ENCODE measurements around the gene PKDCC. TPM values are rescaled to one million over a fixed set of nuclear protein-coding genes. Genes with fewer than 3 reads are reported as not detected.
"Not testable (repeated sequence)": the region's sequence is repeated elsewhere in the genome, so short reads cannot be mapped to it uniquely, and the experiment has no call there.

PKDCC gene
- total RNA-seq, 2 experiments from 2014 or later, result not detected

DNA sequence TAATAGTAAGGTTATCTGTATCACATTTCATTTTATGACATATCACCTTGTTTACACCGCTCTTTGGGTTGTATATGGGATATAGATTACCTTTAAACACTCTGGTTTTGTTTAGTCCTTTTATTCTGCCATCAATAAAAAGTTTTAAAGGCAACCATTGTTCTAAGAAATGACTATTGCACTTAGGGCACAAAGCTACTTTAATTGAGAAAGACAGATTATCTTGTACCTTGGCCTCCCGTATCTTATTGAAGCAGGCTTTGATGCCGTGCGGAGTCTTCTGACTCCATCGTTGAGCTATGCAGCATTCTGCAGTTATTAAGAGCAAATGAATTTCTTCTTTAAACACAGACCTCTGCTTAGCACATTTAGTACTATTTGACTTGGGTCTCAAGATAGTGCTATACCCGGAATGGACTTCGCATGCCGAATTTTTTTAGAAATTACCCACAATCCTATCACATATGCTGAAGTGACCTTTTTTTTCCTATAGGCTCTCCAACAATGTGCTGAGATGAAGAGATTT lies 16.7 kb downstream of the PKDCC start:
- ChIA-PET POLR2A (no interaction called here), CTCF (interaction anchor here (1.1 kb wide), 1 partner anchor 23 kb away, joined by 4 read pairs; no protein-coding TSS in a partner anchor)
- no peak for DNase-seq

DNA sequence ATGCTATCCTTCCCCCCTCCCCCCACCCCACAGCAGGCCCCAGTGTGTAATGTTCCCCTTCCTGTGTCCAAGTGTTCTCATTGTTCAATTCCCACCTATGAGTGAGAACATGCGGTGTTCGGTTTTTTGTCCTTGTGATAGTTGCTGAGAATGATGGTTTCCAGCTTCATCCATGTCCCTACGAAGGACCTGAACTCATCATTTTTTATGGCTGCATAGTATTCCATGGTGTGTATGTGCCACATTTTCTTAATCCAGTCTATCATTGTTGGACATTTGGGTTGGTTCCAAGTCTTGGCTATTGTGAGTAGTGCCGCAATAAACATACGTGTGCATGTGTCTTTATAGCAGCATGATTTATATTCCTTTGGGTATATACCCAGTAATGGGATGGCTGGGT lies 17.9 kb downstream of the PKDCC start:
- DNase-seq; CTCF ChIA-PET; H3K27ac Mint-ChIP-seq; H3K9me3 Mint-ChIP-seq; POLR2A ChIA-PET; H3K4me3 Mint-ChIP-seq; intact Hi-C loops (cut with micrococcal nuclease); H3K4me1 Mint-ChIP-seq (ENCODE audit: low read depth); H3K27me3 Mint-ChIP-seq; H3K36me3 Mint-ChIP-seq: not testable (repeated sequence)

More for the DNA sequence above, 16.7 kb downstream of the PKDCC start:
- Mint-ChIP-seq H3K4me3 (no peak overlapping the region), H3K9me3 (no peaks in the 10 kb centered on the region), H3K27me3 (peaks cover 5% of the 10 kb centered on the region), H3K36me3 (no peaks in the 10 kb centered on the region), H3K4me1 (ENCODE audit: low read depth) (no peaks in the 10 kb centered on the region), H3K27ac (no peak overlapping the region)
- intact Hi-C loops (cut with micrococcal nuclease), result no loop called here

DNA sequence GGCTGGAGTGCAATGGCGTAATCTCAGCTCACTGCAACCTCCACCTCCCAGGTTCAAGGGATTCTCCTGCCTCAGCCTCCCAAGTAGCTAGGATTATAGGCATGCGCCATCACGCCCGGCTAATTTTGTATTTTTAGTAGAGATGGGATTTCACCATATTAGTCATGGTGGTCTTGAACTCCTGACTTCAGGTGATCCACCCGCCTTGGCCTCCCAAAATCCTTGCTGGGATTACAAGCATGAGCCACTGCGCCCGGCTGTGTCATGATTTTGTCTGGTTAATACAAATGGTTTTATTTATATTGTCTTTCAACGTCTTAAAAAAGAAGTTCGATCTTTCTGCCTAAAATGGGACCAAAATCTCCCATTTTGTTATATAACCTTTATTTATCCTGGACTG lies 19.2 kb downstream of the PKDCC start:
- DNase-seq; H3K27ac Mint-ChIP-seq; POLR2A ChIA-PET; H3K27me3 Mint-ChIP-seq; intact Hi-C loops (cut with micrococcal nuclease); H3K36me3 Mint-ChIP-seq; CTCF ChIA-PET; H3K4me1 Mint-ChIP-seq (ENCODE audit: low read depth); H3K4me3 Mint-ChIP-seq; H3K9me3 Mint-ChIP-seq: not testable (repeated sequence)

DNA sequence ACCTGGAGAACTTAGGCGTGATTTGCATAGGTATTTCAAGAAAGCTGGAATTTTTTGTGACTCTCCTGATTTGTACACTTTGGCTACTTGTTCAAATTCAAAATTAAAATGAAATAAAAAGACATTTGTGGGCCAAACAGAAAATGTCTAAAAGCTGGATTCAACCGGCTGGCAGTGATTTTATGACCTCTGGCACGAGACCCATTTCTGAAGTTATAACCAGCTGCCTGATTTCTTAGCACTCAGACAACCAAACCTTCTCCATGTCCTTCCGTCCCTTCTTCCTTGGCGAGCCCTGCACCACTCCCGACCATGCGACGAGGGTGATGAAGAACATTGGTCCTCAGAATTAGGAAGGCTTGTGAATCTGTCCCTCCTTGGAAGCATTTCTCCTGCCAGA lies 19.7 kb downstream of the PKDCC start:
- Mint-ChIP-seq H3K27me3 (peaks cover 9% of the 10 kb centered on the region), H3K9me3 (no peaks in the 10 kb centered on the region), H3K27ac (no peak overlapping the region), H3K4me1 (ENCODE audit: low read depth) (no peaks in the 10 kb centered on the region), H3K36me3 (no peaks in the 10 kb centered on the region), H3K4me3 (no peak overlapping the region)
- DNase-seq, result no peak
- intact Hi-C loops (cut with micrococcal nuclease), result no loop called here
- ChIA-PET POLR2A (no interaction called here), CTCF (no interaction called here)

DNA sequence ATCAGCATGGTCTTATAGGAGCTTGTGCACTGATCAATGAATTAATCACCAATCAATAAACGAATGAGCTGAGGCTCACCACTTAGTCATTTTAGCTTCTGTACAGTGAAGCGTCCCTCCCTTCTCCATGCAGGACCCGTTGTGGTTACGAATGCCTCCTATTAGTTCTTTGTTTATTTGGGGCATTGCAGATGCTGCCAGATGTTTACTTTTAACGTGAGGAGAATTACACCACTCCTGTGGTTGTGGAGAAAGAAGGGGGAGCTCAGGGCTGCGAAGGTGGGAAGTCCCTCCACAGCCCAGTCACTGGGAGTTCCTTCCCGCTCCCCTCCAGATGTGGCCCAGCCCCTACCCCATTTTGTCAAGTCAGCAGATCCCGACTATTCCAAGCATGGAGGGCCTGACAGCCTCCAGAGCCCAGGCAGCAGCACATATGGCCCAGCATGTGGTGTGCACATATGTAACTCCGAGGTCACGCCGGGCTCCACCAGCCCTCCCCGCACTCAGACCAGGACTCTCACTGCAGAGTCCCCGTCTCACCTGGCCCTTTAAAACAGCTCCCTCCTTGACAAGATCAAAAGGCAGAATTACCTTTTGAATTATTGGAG lies 20.9 kb downstream of the PKDCC start:
- H3K4me3 Mint-ChIP-seq, result no peak overlapping the region
- ChIA-PET POLR2A (no interaction called here), CTCF (interaction anchor here (0.5 to 1.5 kb wide), 4 partner anchors 12 to 1069 kb away, joined by 3 to 4 read pairs (median 3); no protein-coding TSS in a partner anchor)
- H3K27ac Mint-ChIP-seq, result no peak overlapping the region
- DNase-seq, result no peak
- no peaks in the 10 kb centered on the region for H3K36me3 Mint-ChIP-seq
- no peaks in the 10 kb centered on the region for H3K9me3 Mint-ChIP-seq
- intact Hi-C loops (cut with micrococcal nuclease), result no loop called here
- H3K4me1 Mint-ChIP-seq (ENCODE audit: low read depth), result no peaks in the 10 kb centered on the region
- H3K27me3 Mint-ChIP-seq, result peaks cover 9% of the 10 kb centered on the region

DNA sequence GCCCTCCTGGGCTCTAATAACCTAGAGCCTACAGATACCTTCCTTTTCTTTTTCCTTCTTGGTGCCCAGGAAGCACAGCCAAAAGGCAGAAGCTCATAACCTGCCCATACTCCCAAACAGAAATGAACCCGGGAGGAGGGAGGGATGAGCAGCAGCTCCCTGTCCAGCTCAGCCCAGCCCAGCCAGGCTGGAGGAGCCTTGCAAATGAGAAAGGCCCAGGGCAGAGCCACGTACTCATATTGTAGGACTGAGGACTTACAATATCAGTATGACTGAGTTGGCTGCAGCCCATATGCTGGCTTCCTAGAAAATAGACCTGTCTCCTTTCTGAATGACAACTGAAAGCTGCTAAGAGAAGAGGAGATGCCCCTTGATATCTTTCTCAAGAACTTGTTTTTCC lies 21.7 kb downstream of the PKDCC start:
- Mint-ChIP-seq H3K27ac (no peak overlapping the region), H3K9me3 (no peaks in the 10 kb centered on the region), H3K36me3 (no peaks in the 10 kb centered on the region), H3K27me3 (peaks cover 9% of the 10 kb centered on the region), H3K4me1 (ENCODE audit: low read depth) (no peaks in the 10 kb centered on the region), H3K4me3 (no peak overlapping the region)
- intact Hi-C loops (cut with micrococcal nuclease), result no loop called here
- ChIA-PET CTCF (interaction anchor here (1.5 kb wide), 1 partner anchor 17 kb away, joined by 4 read pairs; no protein-coding TSS in a partner anchor), POLR2A (no interaction called here)
- DNase-seq, result no peak

DNA sequence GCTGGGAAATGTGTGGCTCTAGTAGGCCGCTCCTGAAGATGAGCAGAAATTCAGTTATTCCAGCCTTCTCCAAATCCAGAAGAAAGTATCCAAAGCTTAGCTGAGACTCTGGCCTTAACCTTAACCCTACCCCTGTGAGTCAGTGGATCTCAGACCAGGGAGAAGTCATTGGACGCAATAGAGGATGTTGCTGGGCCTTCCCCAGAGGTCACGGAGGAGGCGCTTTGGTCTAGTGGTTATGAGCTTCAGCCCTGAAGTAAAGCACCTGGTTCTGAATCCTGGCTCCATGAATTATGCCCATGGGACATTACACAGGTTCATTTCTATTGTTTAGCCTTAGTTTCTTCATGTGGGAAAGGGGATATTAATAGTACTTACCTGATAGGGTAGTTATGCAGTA lies 24.0 kb downstream of the PKDCC start:
- no peak for DNase-seq
- intact Hi-C loops (cut with micrococcal nuclease), result no loop called here
- H3K4me1 Mint-ChIP-seq (ENCODE audit: low read depth), result no peaks in the 10 kb centered on the region
- ChIA-PET POLR2A (no interaction called here), CTCF (interaction anchor here (0.6 to 2.5 kb wide), 5 partner anchors 15 to 295 kb away, joined by 3 to 8 read pairs (median 3); no protein-coding TSS in a partner anchor)
- H3K36me3 Mint-ChIP-seq, result no peaks in the 10 kb centered on the region
- peaks cover 9% of the 10 kb centered on the region for H3K27me3 Mint-ChIP-seq
- H3K9me3 Mint-ChIP-seq, result no peaks in the 10 kb centered on the region
- no peak overlapping the region for H3K27ac Mint-ChIP-seq
- H3K4me3 Mint-ChIP-seq, result no peak overlapping the region

DNA sequence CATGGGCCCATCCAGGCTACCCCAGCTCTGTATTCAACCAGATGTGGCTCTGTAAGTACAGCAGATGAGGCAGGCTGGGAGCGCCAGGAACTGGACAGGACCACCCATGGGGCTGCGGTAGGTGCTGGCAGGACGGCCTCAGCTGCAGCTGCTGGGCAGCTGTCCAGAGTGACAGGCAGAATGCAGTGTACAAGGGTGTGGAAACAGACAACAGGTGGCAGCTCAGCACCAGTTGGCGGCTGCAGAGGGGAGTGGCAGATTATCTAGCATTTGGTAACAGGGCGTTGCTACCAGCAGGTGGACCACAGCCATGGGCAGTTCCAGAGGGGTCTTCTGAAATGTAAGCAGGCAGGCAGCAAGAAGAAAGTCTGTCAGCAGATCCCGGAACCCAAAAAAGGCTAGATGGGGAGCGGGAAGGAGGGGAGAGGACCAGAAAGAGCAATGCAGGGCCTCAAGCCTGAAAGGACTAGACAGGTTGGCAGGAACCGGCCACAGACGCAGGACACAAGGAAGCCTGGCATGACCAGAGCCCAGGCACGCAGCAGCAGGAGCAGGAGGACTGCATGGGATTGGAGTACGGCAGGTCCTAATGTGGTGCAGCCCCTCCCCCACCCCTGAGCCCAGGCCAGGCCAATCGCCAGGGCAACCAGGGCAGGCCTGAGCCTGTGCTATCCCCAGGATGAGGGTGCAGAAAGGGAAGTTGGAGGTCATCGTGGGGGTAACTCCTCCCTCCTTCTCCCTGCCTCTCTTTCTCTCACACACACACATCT lies 24.7 kb downstream of the PKDCC start:
- Mint-ChIP-seq H3K27me3 (peaks cover 8% of the 10 kb centered on the region), H3K36me3 (no peaks in the 10 kb centered on the region), H3K9me3 (no peaks in the 10 kb centered on the region), H3K27ac (no peak overlapping the region), H3K4me1 (ENCODE audit: low read depth) (no peaks in the 10 kb centered on the region), H3K4me3 (no peak overlapping the region)
- ChIA-PET POLR2A (no interaction called here), CTCF (interaction anchor here (1.0 to 2.5 kb wide), 3 partner anchors 202 to 295 kb away, joined by 3 to 8 read pairs (median 3); no protein-coding TSS in a partner anchor)
- no peak for DNase-seq
- intact Hi-C loops (cut with micrococcal nuclease), result no loop called here

DNA sequence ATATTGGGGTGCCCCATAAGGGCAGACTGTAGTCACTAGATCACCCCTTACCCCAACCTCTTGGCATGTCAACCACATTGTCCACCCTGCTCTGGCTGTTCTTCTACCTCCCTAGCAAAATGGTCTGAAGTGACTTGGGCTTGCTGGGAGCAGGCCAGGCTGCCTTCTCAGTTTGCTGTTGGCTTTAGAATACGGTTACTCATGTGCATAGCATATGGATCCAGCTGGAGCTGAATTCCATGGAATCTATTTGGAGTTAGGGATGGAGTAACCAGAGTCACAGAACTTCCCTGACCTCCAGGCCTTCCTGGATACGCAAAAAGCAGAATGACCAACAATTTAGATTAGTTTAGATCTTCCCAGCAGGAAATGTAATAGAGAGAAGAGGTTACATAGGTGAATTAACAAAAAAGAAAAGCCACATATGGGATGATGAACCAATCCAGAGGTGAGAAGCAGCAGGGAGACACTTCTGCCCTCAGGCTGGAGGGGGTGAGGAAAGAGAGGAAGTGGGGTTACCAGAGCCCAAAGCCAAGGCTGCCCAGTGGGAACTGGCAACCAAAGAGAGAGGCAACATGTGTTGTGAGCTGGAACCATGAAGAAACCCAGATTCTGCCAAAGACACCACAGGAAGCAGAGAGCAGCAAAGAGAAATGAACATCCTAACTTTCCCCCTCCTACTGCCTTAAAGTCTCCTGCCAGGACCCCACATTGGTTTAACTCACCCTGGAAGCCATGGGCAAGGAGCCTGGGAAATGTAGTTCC lies 26.1 kb downstream of the PKDCC start:
- ChIA-PET CTCF (interaction anchor here (0.9 to 1.3 kb wide), 3 partner anchors 13 to 221 kb away, joined by 3 read pairs; no protein-coding TSS in a partner anchor), POLR2A (no interaction called here)
- Mint-ChIP-seq H3K27ac (no peak overlapping the region), H3K36me3 (no peaks in the 10 kb centered on the region), H3K27me3 (peaks cover 7% of the 10 kb centered on the region), H3K9me3 (no peaks in the 10 kb centered on the region), H3K4me1 (ENCODE audit: low read depth) (no peaks in the 10 kb centered on the region), H3K4me3 (no peak overlapping the region)
- no peak for DNase-seq
- intact Hi-C loops (cut with micrococcal nuclease), result no loop called here

DNA sequence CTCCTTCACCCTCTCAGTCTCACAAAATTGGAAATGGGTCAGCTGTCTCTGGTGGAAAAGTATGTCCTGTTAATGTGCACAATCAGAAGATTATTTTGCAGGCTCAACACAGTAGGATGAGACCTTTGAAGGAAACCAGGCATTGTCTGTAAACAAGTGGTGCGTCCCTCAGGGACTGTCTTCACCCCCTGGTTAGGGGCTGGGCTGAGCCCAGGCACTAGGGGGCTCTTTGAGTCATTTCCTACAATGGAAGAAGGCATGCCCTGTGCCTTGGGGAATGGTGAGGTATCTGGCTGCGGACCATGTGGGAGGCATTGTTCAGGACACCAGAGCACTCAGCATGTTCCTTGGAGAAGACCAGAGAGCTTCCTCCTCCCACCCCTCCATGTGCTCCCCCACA lies 26.8 kb downstream of the PKDCC start:
- peaks cover 4% of the 10 kb centered on the region for H3K27me3 Mint-ChIP-seq
- no peak for DNase-seq
- no peaks in the 10 kb centered on the region for H3K4me1 Mint-ChIP-seq (ENCODE audit: low read depth)
- ChIA-PET POLR2A (no interaction called here), CTCF (interaction anchor here (0.9 to 1.6 kb wide), 3 partner anchors 13 to 205 kb away, joined by 3 to 5 read pairs (median 3); no protein-coding TSS in a partner anchor)
- intact Hi-C loops (cut with micrococcal nuclease), result no loop called here
- H3K36me3 Mint-ChIP-seq, result no peaks in the 10 kb centered on the region
- no peaks in the 10 kb centered on the region for H3K9me3 Mint-ChIP-seq
- H3K27ac Mint-ChIP-seq, result no peak overlapping the region
- H3K4me3 Mint-ChIP-seq, result no peak overlapping the region

DNA sequence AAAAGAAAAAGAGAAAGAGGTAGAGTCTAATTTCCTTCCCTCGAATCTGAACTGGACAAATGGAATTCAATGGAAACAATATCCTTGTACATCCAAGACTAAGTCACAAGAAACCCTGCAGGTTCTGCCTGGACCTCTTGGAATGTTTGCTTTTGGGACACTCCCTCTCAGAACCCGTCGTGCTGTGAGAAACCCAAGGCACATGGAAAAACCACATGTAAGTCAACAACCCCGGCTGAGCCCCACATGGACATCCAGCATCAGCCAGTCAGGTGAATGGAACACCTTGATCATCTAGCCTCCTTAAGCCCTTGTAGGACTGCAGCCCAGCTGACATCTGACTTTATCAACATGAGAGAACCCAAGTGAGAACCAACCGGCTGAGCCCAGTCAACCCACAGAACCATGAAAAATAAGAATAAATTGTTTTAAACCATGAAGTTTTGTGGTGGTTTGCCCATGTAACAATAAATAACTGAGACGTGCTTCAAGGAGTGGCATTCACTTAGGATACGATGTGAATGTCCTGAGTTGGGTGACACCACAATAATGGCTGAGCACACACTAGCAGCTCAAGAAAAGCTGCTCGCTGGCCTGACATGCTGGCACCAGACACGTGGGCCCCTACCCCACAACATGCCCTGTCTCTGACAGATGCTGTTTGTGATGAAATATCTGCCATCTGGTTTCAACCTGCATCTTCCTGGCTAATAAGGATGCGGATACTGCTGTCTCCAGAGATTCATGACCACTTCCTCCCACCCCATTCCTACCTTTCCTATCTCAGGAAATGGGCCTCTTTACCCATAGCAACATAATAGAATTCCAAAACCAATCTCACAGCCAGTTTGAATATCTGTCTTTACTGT lies 28.8 kb downstream of the PKDCC start:
- peaks cover 3% of the 10 kb centered on the region for H3K27me3 Mint-ChIP-seq
- H3K36me3 Mint-ChIP-seq, result no peaks in the 10 kb centered on the region
- no peak for DNase-seq
- H3K27ac Mint-ChIP-seq, result no peak overlapping the region
- H3K9me3 Mint-ChIP-seq, result no peaks in the 10 kb centered on the region
- intact Hi-C loops (cut with micrococcal nuclease), result no loop called here
- ChIA-PET CTCF (interaction anchor here (1.2 to 1.6 kb wide), 3 partner anchors 13 to 207 kb away, joined by 3 to 6 read pairs (median 3); no protein-coding TSS in a partner anchor), POLR2A (no interaction called here)
- no peaks in the 10 kb centered on the region for H3K4me1 Mint-ChIP-seq (ENCODE audit: low read depth)
- no peak overlapping the region for H3K4me3 Mint-ChIP-seq

Measured in activated CD4-positive, alpha-beta memory T cell treated with anti-CD3 and anti-CD28 coated beads for 36 hours (primary cell).